Adrenal gland (tissue), 12 donors: ENCODE measurements around the gene MAN1B1. TPM values are rescaled to one million over a fixed set of nuclear protein-coding genes. Genes with fewer than 3 reads are reported as not detected.

Source experiments
- DNase-seq, 7 donors: peaks; one replicate each; pipeline ENCODE4 v3.0.0-alpha.2; 2019 to 2020
- H3K27ac ChIP-seq, 5 donors: fragments of 200-600 bp; sonication (generic) in 4 of 5; 1 replicate in 3 of 5; 2 replicates in 2 of 5; pipeline versions ENCODE4 v1.5.1 to v1.8.0; 2016 to 2020; ENCODE audit warnings: mild to moderate bottlenecking in 1 of 5
- H3K27me3 ChIP-seq: fragments of 200-600 bp; 2 replicates; pipeline ENCODE4 v1.8.0; 2021
- H3K36me3 ChIP-seq, 2 donors: fragments of 200-600 bp; replicated peaks in 1 of 2; 1 replicate in 1 of 2; 2 replicates in 1 of 2; pipeline versions ENCODE4 v1.5.1 to v1.8.0; 2018 to 2022
- H3K4me1 ChIP-seq, 2 donors: fragments of 200-600 bp; replicated peaks in 1 of 2; 1 replicate in 1 of 2; 2 replicates in 1 of 2; pipeline versions ENCODE4 v1.5.1 to v1.8.0; 2018 to 2021
- H3K4me3 ChIP-seq, 4 donors: fragments of 200-600 bp; sonication (generic) in 3 of 4; one replicate each; pipeline ENCODE4 v1.5.1; 2016 to 2018
- H3K9me3 ChIP-seq, 3 donors: fragments of 200-600 bp; sonication (generic) in 1 of 3; replicated peaks in 1 of 3; 1 replicate in 2 of 3; 2 replicates in 1 of 3; pipeline versions ENCODE4 v1.5.1 to v1.8.0; 2016 to 2021
- POLR2A ChIP-seq, 2 donors: fragments of 450-650 bp; IDR thresholded peaks; one replicate each; pipeline ENCODE4 v1.6.1; 2017; ENCODE audit warnings: antibody characterized with exemption in 2 of 2, mild to moderate bottlenecking in 2 of 2, moderate library complexity in 1 of 2
- WGBS, 4 donors: extraction: QIAGEN DNeasy Blood & Tissue Kit in 2 of 4; methylation state at CpG; one replicate each; pipeline versions ENCODE4 v1.1.5 to v1.1.7; 2013 to 2017; 5-methylcytosine and 5-hydroxymethylcytosine counted together
- intact Hi-C, 2 donors: fragments of 100-400 bp; cut with DNase I; formaldehyde crosslinking; loops; one replicate each; pipeline versions ENCODE4 v1.14.1 to v1.15.0; 2022 to 2023
- polyA plus RNA-seq, 3 donors: library from polyadenylated mRNA; stranded (reverse); fragments of 200-250 nt in 2 of 3; fragments of 350-450 nt in 1 of 3; fragmentation: Illumina TruSeq in 1 of 3; extraction: RNeasy Lipid Tissue Mini Kit (QIAGEN cat#74804) in 1 of 3; gene quantifications; one replicate each; pipeline ENCODE4 v1.2.3, GENCODE V29; 2013 to 2014
- total RNA-seq, 9 donors: library from RNA; depleted of rRNA in 4 of 9; stranded (reverse); fragments of >200 nt in 4 of 9; fragments of 120-200 nt in 1 of 9; fragmentation: NEBNext Ultra II Directional in 1 of 9; extraction: Animal tissue kit (Norgen Biotek cat#: 25700) in 1 of 9; gene quantifications; one replicate each; pipeline versions ENCODE4 v1.1.0 to v1.2.4, GENCODE V29; 2013 to 2023
- TF ChIP-seq, protein P1 (sequence below), 6 experiments: fragments of 450-650 bp in 4 of 6; fragments of 200-600 bp in 2 of 6; sonication (generic) in 1 of 6; IDR thresholded peaks; 1 replicate in 5 of 6; 2 replicates in 1 of 6; pipeline versions ENCODE4 v1.5.1 to v1.8.0; 2016 to 2021; ENCODE audit warnings: antibody characterized with exemption in 6 of 6, mild to moderate bottlenecking in 2 of 6, moderate library complexity in 1 of 6
- donor health status: healthy with polysubstance abuse.
- donor health status: Bipolar disorder and iron deficiency.
- donor health status: DM: yes; HTN: yes; CAD: no.
- donor health status: DM: no; HTN: no; CAD: no.
- donor health status: DM: no; HTN: no; CAD: no.
- donor health status: DM: yes; HTN: yes; CAD: no.

Gene MAN1B1
- total and polyA plus RNA-seq, 12 donors = 44.4 to 138 (median 67.9) TPM

DNA sequence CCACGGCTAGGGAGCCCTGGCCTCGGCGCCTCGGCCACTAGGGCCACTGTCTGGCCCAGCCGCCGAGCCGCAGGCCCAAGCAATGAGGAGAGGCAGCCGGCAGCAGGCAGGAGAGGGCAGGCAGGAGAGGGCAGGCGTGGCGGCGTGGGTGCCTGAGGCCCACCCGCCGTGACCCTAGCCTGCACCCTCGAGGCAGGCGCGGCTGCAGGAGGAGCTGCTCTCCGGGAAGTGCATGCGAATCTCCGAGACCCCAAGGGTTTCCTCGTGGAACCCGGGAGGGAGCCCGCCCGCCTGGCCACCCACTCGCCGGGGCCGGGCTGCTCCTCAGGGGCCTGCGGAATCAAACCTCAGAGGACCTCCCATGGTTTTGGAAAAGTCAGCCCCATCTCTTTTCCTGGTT is 61.5 kb downstream of the MAN1B1 start:
- H3K36me3 ChIP-seq = no peaks in the 10 kb centered on the region
- intact Hi-C loops = no loop called here
- peaks cover 15% of the 10 kb centered on the region for H3K27me3 ChIP-seq
- no peaks in the 10 kb centered on the region for H3K4me1 ChIP-seq
- H3K9me3 ChIP-seq = no peaks in the 10 kb centered on the region
- no peak for TF ChIP-seq POLR2A (IDR thresholded peaks at IDR 0.05)
- TF ChIP-seq, protein P1, sequence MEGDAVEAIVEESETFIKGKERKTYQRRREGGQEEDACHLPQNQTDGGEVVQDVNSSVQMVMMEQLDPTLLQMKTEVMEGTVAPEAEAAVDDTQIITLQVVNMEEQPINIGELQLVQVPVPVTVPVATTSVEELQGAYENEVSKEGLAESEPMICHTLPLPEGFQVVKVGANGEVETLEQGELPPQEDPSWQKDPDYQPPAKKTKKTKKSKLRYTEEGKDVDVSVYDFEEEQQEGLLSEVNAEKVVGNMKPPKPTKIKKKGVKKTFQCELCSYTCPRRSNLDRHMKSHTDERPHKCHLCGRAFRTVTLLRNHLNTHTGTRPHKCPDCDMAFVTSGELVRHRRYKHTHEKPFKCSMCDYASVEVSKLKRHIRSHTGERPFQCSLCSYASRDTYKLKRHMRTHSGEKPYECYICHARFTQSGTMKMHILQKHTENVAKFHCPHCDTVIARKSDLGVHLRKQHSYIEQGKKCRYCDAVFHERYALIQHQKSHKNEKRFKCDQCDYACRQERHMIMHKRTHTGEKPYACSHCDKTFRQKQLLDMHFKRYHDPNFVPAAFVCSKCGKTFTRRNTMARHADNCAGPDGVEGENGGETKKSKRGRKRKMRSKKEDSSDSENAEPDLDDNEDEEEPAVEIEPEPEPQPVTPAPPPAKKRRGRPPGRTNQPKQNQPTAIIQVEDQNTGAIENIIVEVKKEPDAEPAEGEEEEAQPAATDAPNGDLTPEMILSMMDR (IDR thresholded peaks at IDR 0.05) = no peak
- H3K27ac ChIP-seq = no peak overlapping the region
- whole genome bisulfite sequencing, 4 donors = 50 to 76% (median 67%) methylated on average over 3 to 27 of the region's 27 CpGs
- DNase-seq = no peak
- H3K4me3 ChIP-seq = no peak overlapping the region

DNA sequence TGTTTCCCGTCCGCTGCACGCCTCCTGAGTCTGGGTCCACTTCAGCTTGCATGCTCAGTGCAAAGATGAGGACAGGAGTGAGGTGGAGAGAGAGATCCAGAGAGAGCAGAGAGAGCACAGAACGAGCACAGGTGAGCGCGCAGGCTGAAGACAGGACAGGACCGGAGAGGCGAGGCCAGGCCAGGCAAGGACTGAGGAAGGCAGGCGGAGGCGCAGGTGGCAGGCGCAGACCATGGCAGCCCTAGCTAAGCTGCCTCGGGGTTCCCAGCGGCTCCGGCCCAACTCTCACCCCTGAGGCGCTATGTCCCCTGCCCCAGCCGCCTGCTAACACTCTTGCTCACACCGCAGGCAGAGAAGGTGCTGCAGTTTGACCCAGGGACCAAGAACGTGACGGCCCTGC is 61.9 kb downstream of the MAN1B1 start:
- no peak overlapping the region for H3K27ac ChIP-seq
- no peak for TF ChIP-seq POLR2A (IDR thresholded peaks at IDR 0.05)
- TF ChIP-seq, protein P1 (IDR thresholded peaks at IDR 0.05) = no peak
- H3K36me3 ChIP-seq = no peaks in the 10 kb centered on the region
- no peaks in the 10 kb centered on the region for H3K9me3 ChIP-seq
- whole genome bisulfite sequencing, 4 donors = 71 to 83% (median 77%) methylated on average over 16 to 19 of the region's 19 CpGs
- H3K4me1 ChIP-seq = no peaks in the 10 kb centered on the region
- intact Hi-C loops = no loop called here
- H3K4me3 ChIP-seq = no peak overlapping the region
- H3K27me3 ChIP-seq = peaks cover 11% of the 10 kb centered on the region
- no peak for DNase-seq

DNA sequence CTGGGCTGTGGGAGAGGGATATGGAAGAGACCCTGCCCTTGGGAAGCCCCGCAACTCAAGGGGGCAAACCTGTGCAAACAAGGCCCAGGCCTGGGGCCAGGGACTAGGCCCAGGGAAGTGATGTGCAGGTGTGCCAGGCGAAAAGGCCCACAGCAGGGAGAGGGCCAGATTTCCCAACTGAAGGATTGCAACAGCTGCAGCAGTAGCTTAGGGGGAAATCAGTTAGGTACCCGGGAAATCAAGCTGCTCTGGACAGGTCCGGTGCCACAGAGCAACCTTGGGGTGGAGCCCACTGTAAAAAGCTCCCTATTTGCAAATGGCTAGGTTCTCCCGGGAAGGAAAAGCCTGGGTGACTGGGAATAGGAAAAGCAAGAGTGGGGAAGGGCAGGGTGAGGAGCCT is 62.6 kb downstream of the MAN1B1 start:
- H3K27ac ChIP-seq = no peak overlapping the region
- no peaks in the 10 kb centered on the region for H3K9me3 ChIP-seq
- intact Hi-C loops = no loop called here
- 70 to 80% (median 74%) methylated on average over 4 to 5 of the region's 5 CpGs for WGBS, 4 donors
- peaks cover 7% of the 10 kb centered on the region for H3K27me3 ChIP-seq
- H3K4me3 ChIP-seq = no peak overlapping the region
- TF ChIP-seq POLR2A (IDR thresholded peaks at IDR 0.05) = no peak
- TF ChIP-seq, protein P1 (IDR thresholded peaks at IDR 0.05) = no peak
- no peaks in the 10 kb centered on the region for H3K36me3 ChIP-seq
- DNase-seq = no peak
- no peaks in the 10 kb centered on the region for H3K4me1 ChIP-seq

DNA sequence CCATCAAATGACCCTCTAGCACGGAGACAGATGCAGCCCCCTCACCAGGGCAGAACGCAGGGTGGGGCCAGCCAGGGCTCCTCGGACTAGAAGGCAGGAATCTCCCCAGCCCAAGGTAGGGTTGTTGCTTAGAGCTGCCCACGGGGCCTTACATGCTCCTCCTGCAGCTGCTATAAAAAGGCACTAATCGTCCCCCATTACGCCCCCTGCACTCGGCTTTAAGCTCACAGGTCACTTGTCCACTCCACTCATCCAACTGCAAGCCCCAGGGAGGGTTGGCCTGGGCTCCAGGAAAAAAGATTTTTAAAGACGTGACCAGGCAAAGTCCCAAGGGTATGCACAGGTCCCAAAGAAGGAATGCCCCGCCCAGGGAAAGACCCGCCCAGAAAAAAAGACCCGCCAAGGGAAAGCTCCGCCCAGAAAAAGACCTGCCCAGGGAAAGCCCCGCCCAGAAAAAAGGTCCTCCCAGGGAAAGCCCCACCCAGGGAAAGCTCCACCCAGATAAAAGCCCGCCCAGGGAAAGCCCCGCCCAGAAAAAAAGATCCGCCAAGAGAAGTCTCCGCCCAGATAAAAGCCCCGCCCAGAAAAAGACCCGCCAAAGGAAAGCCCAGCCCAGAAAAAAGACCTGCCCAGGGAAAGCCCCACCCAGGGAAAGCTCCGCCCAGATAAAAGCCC is 63.3 kb downstream of the MAN1B1 start:
- no peak for TF ChIP-seq POLR2A (IDR thresholded peaks at IDR 0.05)
- TF ChIP-seq, protein P1 (IDR thresholded peaks at IDR 0.05) = no peak
- WGBS, 4 donors = 47 to 75% (median 56%) methylated on average over 16 to 20 of the region's 20 CpGs
- Histone ChIP-seq H3K36me3 (no peaks in the 10 kb centered on the region), H3K9me3 (no peaks in the 10 kb centered on the region), H3K4me3 (no peak overlapping the region), H3K27me3 (peaks cover 7% of the 10 kb centered on the region), H3K4me1 (no peaks in the 10 kb centered on the region), H3K27ac (no peak overlapping the region)
- intact Hi-C loops = no loop called here
- DNase-seq = no peak
